H1 (cell line): ENCODE data around the gene FAM120B. TPM values are rescaled to one million over a fixed set of nuclear protein-coding genes. Genes with fewer than 3 reads are reported as not detected.

ENCODE experiments used
- CTCF ChIA-PET: fragments of 300-600 bp; sonication (Branson Sonifier 250); formaldehyde crosslinking; loops from one replicate; lab custom pipeline; 2021; ENCODE audit not compliant: partially characterized antibody; lab: Charles Lee
- POLR2A ChIA-PET: fragments of 300-600 bp; sonication (Branson Sonifier 250); formaldehyde crosslinking; loops from one replicate; lab custom pipeline; 2021; ENCODE audit warnings: inconsistent platforms; ENCODE audit not compliant: partially characterized antibody; lab: Charles Lee
- DNase-seq, 2 experiments: peaks; one replicate each; pipeline versions ENCODE4 v3.0.0 to v3.0.0-alpha.2; 2010 to 2022; ENCODE audit warnings: low spot score in 2 of 2, low read depth in 1 of 2, mixed read lengths in 1 of 2
- FAIRE-seq: peaks from 2 replicates; lab custom pipeline; 2011; peaks lifted over from hg19 to GRCh38; lab: Jason Lieb, UNC
- H2AFZ ChIP-seq: 2 replicates; pipeline ENCODE4 v1.8.1; 2012; ENCODE audit warnings: low read length, inconsistent platforms
- H2AK5ac ChIP-seq: 2 replicates; pipeline ENCODE4 v1.6.1; 2013; ENCODE audit warnings: low read depth, low read length
- H2BK120ac ChIP-seq: replicated peaks from 2 replicates; pipeline ENCODE3; 2013; ENCODE audit warnings: low read depth, low read length, inconsistent platforms
- H2BK12ac ChIP-seq: 2 replicates; pipeline ENCODE4 v1.6.1; 2013; ENCODE audit warnings: low read depth, low read length
- H2BK15ac ChIP-seq: 2 replicates; pipeline ENCODE4 v1.6.1; 2013; ENCODE audit warnings: low read length
- H2BK20ac ChIP-seq: 2 replicates; pipeline ENCODE4 v1.6.1; 2013; ENCODE audit warnings: low read length
- H2BK5ac ChIP-seq: 2 replicates; pipeline ENCODE4 v1.6.1; 2013; ENCODE audit warnings: low read depth, low read length
- H3K14ac ChIP-seq: 2 replicates; pipeline ENCODE4 v1.6.1; 2013; ENCODE audit warnings: inconsistent platforms; ENCODE audit not compliant: insufficient read length
- H3K18ac ChIP-seq: 2 replicates; pipeline ENCODE4 v1.6.1; 2013; ENCODE audit warnings: low read length; ENCODE audit errors: extremely low read depth
- H3K23ac ChIP-seq: 2 replicates; pipeline ENCODE4 v1.6.1; 2013; ENCODE audit warnings: inconsistent platforms; ENCODE audit not compliant: insufficient read length
- H3K23me2 ChIP-seq: 2 replicates; pipeline ENCODE4 v1.6.1; 2013; ENCODE audit warnings: low read depth, low read length
- H3K27ac ChIP-seq: 2 replicates; pipeline ENCODE4 v1.6.1; 2011; ENCODE audit warnings: low read depth, low read length, inconsistent platforms
- H3K27me3 ChIP-seq, 4 experiments: replicated peaks in 1 of 4; 1 replicate in 1 of 4; 2 replicates in 3 of 4; pipeline versions ENCODE4 v1.6.1 to v1.8.1; 2011 to 2013; ENCODE audit warnings: low read length in 3 of 4, mild to moderate bottlenecking in 3 of 4, inconsistent platforms in 2 of 4, mixed read lengths in 2 of 4, moderate library complexity in 1 of 4; ENCODE audit not compliant: control insufficient read depth in 3 of 4, insufficient read depth in 3 of 4; ENCODE audit errors: extremely low read depth in 1 of 4
- H3K36me3 ChIP-seq, 4 experiments: 2 replicates each; pipeline versions ENCODE4 v1.6.1 to v1.8.1; 2011 to 2013; ENCODE audit warnings: mild to moderate bottlenecking in 4 of 4, low read length in 3 of 4, moderate library complexity in 2 of 4, control low read depth in 1 of 4, inconsistent platforms in 1 of 4; ENCODE audit not compliant: insufficient read depth in 4 of 4, control insufficient read depth in 2 of 4
- H3K4ac ChIP-seq: replicated peaks from 2 replicates; pipeline ENCODE3; 2013; ENCODE audit warnings: low read length, low read depth, mixed read lengths, inconsistent platforms; ENCODE audit not compliant: insufficient read length
- H3K4me1 ChIP-seq, 4 experiments: replicated peaks in 1 of 4; 1 replicate in 1 of 4; 2 replicates in 3 of 4; pipeline versions ENCODE4 v1.6.1 to v1.8.1; 2011 to 2013; ENCODE audit warnings: low read length in 3 of 4, inconsistent platforms in 2 of 4, mixed read lengths in 1 of 4; ENCODE audit not compliant: insufficient read depth in 4 of 4, control insufficient read depth in 3 of 4
- H3K4me2 ChIP-seq, 2 experiments: 2 replicates each; pipeline versions ENCODE4 v1.6.1 to v1.8.1; 2011 to 2013; ENCODE audit warnings: low read depth in 2 of 2, low read length in 2 of 2, control low read depth in 1 of 2, inconsistent platforms in 1 of 2, mild to moderate bottlenecking in 1 of 2; ENCODE audit not compliant: insufficient read depth in 1 of 2
- H3K4me3 ChIP-seq, 4 experiments: fragments of 200-600, 300-600 bp in 1 of 4; sonication (generic), shearing (Covaris generic), sonication (Bioruptor Twin) in 1 of 4; 2 replicates each; pipeline versions ENCODE4 v1.5.1 to v1.8.1; 2011 to 2016; ENCODE audit warnings: low read length in 4 of 4, low read depth in 3 of 4, control low read depth in 2 of 4, inconsistent platforms in 2 of 4, mild to moderate bottlenecking in 2 of 4, mixed read lengths in 1 of 4, moderate library complexity in 1 of 4; ENCODE audit not compliant: insufficient read depth in 2 of 4; ENCODE audit errors: extremely low read depth in 1 of 4
- H3K56ac ChIP-seq: replicated peaks from 2 replicates; pipeline ENCODE3; 2013; ENCODE audit warnings: low read depth, mild to moderate bottlenecking, mixed read lengths, low read length, inconsistent platforms; ENCODE audit not compliant: insufficient read length
- H3K79me1 ChIP-seq: 2 replicates; pipeline ENCODE4 v1.6.1; 2013; ENCODE audit warnings: low read depth, low read length, control low read depth
- H3K79me2 ChIP-seq, 2 experiments: 2 replicates each; pipeline versions ENCODE4 v1.6.1 to v1.8.1; 2012 to 2013; ENCODE audit warnings: low read length in 2 of 2, mild to moderate bottlenecking in 2 of 2, inconsistent platforms in 1 of 2; ENCODE audit not compliant: insufficient read depth in 2 of 2, control insufficient read depth in 1 of 2
- H3K9ac ChIP-seq, 4 experiments: replicated peaks in 1 of 4; 1 replicate in 1 of 4; 2 replicates in 3 of 4; pipeline versions ENCODE4 v1.6.1 to v1.8.1; 2011 to 2013; ENCODE audit warnings: low read depth in 3 of 4, low read length in 3 of 4, control low read depth in 2 of 4, mild to moderate bottlenecking in 2 of 4, moderate library complexity in 2 of 4, inconsistent platforms in 1 of 4; ENCODE audit errors: extremely low read depth in 1 of 4
- H3K9me3 ChIP-seq, 2 experiments: 2 replicates each; pipeline versions ENCODE4 v1.6.1 to v1.8.1; 2012 to 2013; ENCODE audit warnings: mild to moderate bottlenecking in 2 of 2, moderate library complexity in 2 of 2, control low read depth in 1 of 2, inconsistent platforms in 1 of 2, low read depth in 1 of 2, low read length in 1 of 2, mixed read lengths in 1 of 2; ENCODE audit not compliant: insufficient read depth in 2 of 2
- H4K20me1 ChIP-seq, 2 experiments: replicated peaks in 1 of 2; 2 replicates each; pipeline versions ENCODE3 to v1.8.1; 2011 to 2013; ENCODE audit warnings: inconsistent platforms in 2 of 2, low read length in 2 of 2, mild to moderate bottlenecking in 1 of 2; ENCODE audit not compliant: insufficient read depth in 2 of 2, control insufficient read depth in 1 of 2
- H4K5ac ChIP-seq: 2 replicates; pipeline ENCODE4 v1.6.1; 2013; ENCODE audit warnings: low read length, low read depth, mixed read lengths, inconsistent platforms; ENCODE audit not compliant: insufficient read length
- H4K8ac ChIP-seq: 2 replicates; pipeline ENCODE4 v1.8.0; 2013; ENCODE audit warnings: mild to moderate bottlenecking, moderate library complexity, low read length, inconsistent platforms; ENCODE audit not compliant: insufficient read depth; ENCODE audit errors: extremely low read depth
- H4K91ac ChIP-seq: replicated peaks from 2 replicates; pipeline ENCODE3; 2013; ENCODE audit warnings: low read length, mixed read lengths, inconsistent platforms; ENCODE audit not compliant: insufficient read length
- JUN ChIP-seq: IDR thresholded peaks from 2 replicates; pipeline ENCODE4 v1.6.1; 2011; ENCODE audit warnings: low read depth, mild to moderate bottlenecking, improper control_type of control experiment, low read length
- PHF8 ChIP-seq: fragments of 200-600 bp; sonication (generic); conservative IDR thresholded peaks from 2 replicates; pipeline ENCODE4 v1.7.1; 2012; ENCODE audit warnings: low read depth, mild to moderate bottlenecking, inconsistent platforms, low read length, moderate library complexity
- WGBS, 2 experiments: shearing (Covaris generic) in 1 of 2; methylation state at CpG; one replicate each; pipeline versions ENCODE4 v1.1.6 to v1.1.7; 2013 to 2015; ENCODE audit warnings: low lambda C conversion rate in 2 of 2, mixed read lengths in 2 of 2, inconsistent platforms in 1 of 2, low coverage in 1 of 2, missing lambda C conversion rate in 1 of 2; ENCODE audit not compliant: insufficient replicate concordance in 2 of 2, insufficient coverage in 1 of 2, insufficient read length in 1 of 2; ENCODE audit errors: extremely low coverage in 1 of 2, missing lambda C conversion rate in 1 of 2; 5-methylcytosine and 5-hydroxymethylcytosine counted together
- polyA plus RNA-seq, 7 experiments: library from polyadenylated mRNA; depleted of rRNA in 3 of 7; stranded (reverse) in 5 of 7; unstranded in 2 of 7; fragments of >200 nt in 5 of 7; fragments of 200-250 nt in 2 of 7; gene quantifications; 1 replicate in 5 of 7; 2 replicates in 1 of 7; 4 replicates in 1 of 7; pipeline versions ENCODE4 v1.2.1 to v1.2.3, GENCODE V29; 2011 to 2013; ENCODE audit warnings: missing spikeins in 2 of 7, mixed read lengths in 2 of 7
- total RNA-seq: library from RNA; stranded (reverse); fragmentation: NEBNext Ultra II Directional; extraction: Animal tissue kit (Norgen Biotek cat#: 25700); gene quantifications from 2 replicates; pipeline ENCODE4 v1.2.1, GENCODE V29; 2021

FAM120B gene
- total and polyA plus RNA-seq, 2 of the 8 experiments (the other 6 are each of a cell fraction or from before 2014, with no cell fraction given) = 5.1 to 12.5 TPM

DNA sequence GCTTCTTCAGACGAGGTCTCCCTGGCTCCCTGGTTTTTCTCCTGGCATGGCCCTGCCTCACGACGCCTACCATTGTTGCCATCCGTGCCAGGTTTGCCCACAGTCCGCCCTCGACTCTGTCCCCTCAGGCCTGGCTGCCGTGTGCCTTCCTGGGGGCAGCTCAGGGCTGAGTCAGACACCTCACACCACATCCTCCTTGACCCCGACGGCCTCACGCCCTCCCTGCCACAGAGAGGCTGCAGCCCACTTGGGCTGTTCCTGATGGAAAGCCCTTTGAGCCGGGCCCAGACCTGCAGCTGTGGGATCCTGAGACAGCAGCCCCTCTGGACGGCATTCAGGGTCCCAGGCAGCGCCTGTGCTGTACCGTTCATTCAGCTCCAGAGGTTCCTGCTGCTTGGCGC, 138.3 kb downstream of the FAM120B start:
- CTCF ChIA-PET = interaction anchor here (0.8 to 2.6 kb wide), 9 partner anchors 10 to 73 kb away, joined by 3 to 7 read pairs (median 5); no protein-coding TSS in a partner anchor
- no peak for FAIRE-seq
- H3K4me1 ChIP-seq = peaks cover 0 to 2% (median 0%) of the 10 kb centered on the region in 4 experiments; a peak in 2 of 7 replicates

More for the DNA sequence above, 138.3 kb downstream of the FAM120B start:
- H3K14ac ChIP-seq = no peak overlapping the region
- no peak overlapping the region for H2AFZ ChIP-seq
- 87% methylated on average over 15 of the region's 15 CpGs; no CpG with 5 or more reads in 1 of the 2 experiments for WGBS, 2 experiments
- H3K23ac ChIP-seq = no peak overlapping the region
- POLR2A ChIA-PET = interaction anchor here (0.6 to 1.3 kb wide), 2 partner anchors 20 to 54 kb away, joined by 3 to 4 read pairs; no protein-coding TSS in a partner anchor
- no peaks in the 10 kb centered on the region for H3K79me2 ChIP-seq
- TF ChIP-seq JUN (no peak), PHF8 (no peak)
- no peak overlapping the region for H2BK12ac ChIP-seq
- no peaks in the 10 kb centered on the region for H4K20me1 ChIP-seq
- no peak overlapping the region for H2BK120ac ChIP-seq
- H2AK5ac ChIP-seq = no peak overlapping the region
- no peak overlapping the region for H3K9ac ChIP-seq
- peak in 1 of 2 experiments; percentile 39 for DNase-seq
- H4K5ac ChIP-seq = no peak overlapping the region
- no peak overlapping the region for H3K4me3 ChIP-seq
- H2BK5ac ChIP-seq = no peak overlapping the region
- no peak overlapping the region for H3K56ac ChIP-seq
- no peak overlapping the region for H3K18ac ChIP-seq
- no peak overlapping the region for H3K4ac ChIP-seq
- H3K9me3 ChIP-seq = no peaks in the 10 kb centered on the region
- H4K91ac ChIP-seq = no peak overlapping the region
- H3K27ac ChIP-seq = no peak overlapping the region
- no peak overlapping the region for H2BK20ac ChIP-seq
- no peaks in the 10 kb centered on the region for H3K36me3 ChIP-seq
- no peaks in the 10 kb centered on the region for H3K79me1 ChIP-seq
- no peaks in the 10 kb centered on the region for H3K27me3 ChIP-seq
- no peak overlapping the region; the same call in 1 of the 2 replicates for H4K8ac ChIP-seq
- H2BK15ac ChIP-seq = no peak overlapping the region
- no peaks in the 10 kb centered on the region for H3K23me2 ChIP-seq
- no peak overlapping the region for H3K4me2 ChIP-seq
